Heart left ventricle (tissue), 16 donors: Measurements from ENCODE around the gene MET. TPM values are rescaled to one million over a fixed set of nuclear protein-coding genes. Genes with fewer than 3 reads are reported as not detected.
"Not testable (repeated sequence)": the region's sequence is repeated elsewhere in the genome, so short reads cannot be mapped to it uniquely, and the experiment has no call there.

Source experiments
- ATAC-seq, 4 donors: fragments of 200-7000 bp; cut with Tn5 transposase; one replicate each; pipeline ENCODE4 v1.9.1; 2020 to 2022; ENCODE audit warnings: moderate library complexity in 4 of 4, mild to moderate bottlenecking in 3 of 4, moderate number of reproducible peaks in 1 of 4
- DNase-seq, 5 donors: peaks; one replicate each; pipeline ENCODE4 v3.0.0-alpha.2; 2020
- H3K27ac ChIP-seq, 12 donors: fragments of 200-600 bp; sonication (generic) in 4 of 12; one replicate each; pipeline versions ENCODE4 v1.5.0 to v1.8.0; 2016 to 2022; ENCODE audit warnings: mild to moderate bottlenecking in 2 of 12
- H3K27me3 ChIP-seq, 9 donors: fragments of 200-600 bp; sonication (generic) in 2 of 9; one replicate each; pipeline versions ENCODE4 v1.5.1 to v1.8.0; 2016 to 2022; ENCODE audit warnings: mild to moderate bottlenecking in 3 of 9
- H3K36me3 ChIP-seq, 9 donors: fragments of 200-600 bp; sonication (generic) in 2 of 9; one replicate each; pipeline versions ENCODE4 v1.5.0 to v1.8.0; 2018 to 2022; ENCODE audit warnings: mild to moderate bottlenecking in 2 of 9
- H3K4me1 ChIP-seq, 12 donors: fragments of 200-600 bp; sonication (generic) in 4 of 12; one replicate each; pipeline versions ENCODE4 v1.5.0 to v1.8.0; 2016 to 2022; ENCODE audit warnings: mild to moderate bottlenecking in 3 of 12
- H3K4me3 ChIP-seq, 12 donors: fragments of 200-600 bp; sonication (generic) in 4 of 12; one replicate each; pipeline versions ENCODE4 v1.5.0 to v1.8.0; 2017 to 2022; ENCODE audit warnings: mild to moderate bottlenecking in 9 of 12, moderate library complexity in 4 of 12
- H3K9me3 ChIP-seq, 12 donors: fragments of 200-600 bp; sonication (generic) in 4 of 12; one replicate each; pipeline versions ENCODE4 v1.5.0 to v1.8.0; 2016 to 2022; ENCODE audit warnings: mild to moderate bottlenecking in 1 of 12
- CTCF ChIP-seq, 12 donors: fragments of 200-600 bp; sonication (generic) in 4 of 12; IDR thresholded peaks; one replicate each; pipeline versions ENCODE4 v1.5.0 to v1.8.0; 2018 to 2022; ENCODE audit warnings: antibody characterized with exemption in 12 of 12, mild to moderate bottlenecking in 5 of 12
- POLR2A ChIP-seq, 2 donors: fragments of 450-650 bp; IDR thresholded peaks; one replicate each; pipeline ENCODE4 v1.6.1; 2017; ENCODE audit warnings: antibody characterized with exemption in 2 of 2, mild to moderate bottlenecking in 2 of 2, moderate library complexity in 2 of 2
- WGBS, 4 donors: extraction: QIAGEN DNeasy Blood & Tissue Kit in 2 of 4; methylation state at CpG; one replicate each; pipeline versions ENCODE4 v1.1.5 to v1.1.7; 2013 to 2018; 5-methylcytosine and 5-hydroxymethylcytosine counted together
- intact Hi-C, 10 donors: fragments of 100-400 bp; cut with DNase I; formaldehyde crosslinking; loops; one replicate each; pipeline versions ENCODE4 v1.11.1 to v1.14.2; 2022
- polyA plus RNA-seq, 2 donors: library from polyadenylated mRNA; stranded (reverse); fragments of 200-250 nt; gene quantifications; one replicate each; pipeline ENCODE4 v1.2.3, GENCODE V29; 2013
- total RNA-seq, 9 donors: library from RNA; depleted of rRNA in 2 of 9; stranded (reverse); fragments of >200 nt in 2 of 9; fragmentation: NEBNext Ultra II Directional in 3 of 9; extraction: Animal tissue kit (Norgen Biotek cat#: 25700) in 3 of 9; gene quantifications; one replicate each; pipeline versions ENCODE4 v1.1.0 to v1.2.4, GENCODE V29; 2016 to 2023
- donor health status: ischemic (EF 13 %, LVEDD 7.1; RV severe dilation, severe dysfunction).
- donor health status: healthy with polysubstance abuse.
- donor health status: DM: no; HTN: yes; CAD: no.
- donor health status: DM: no; HTN: no; CAD: no.
- donor health status: ischemic (EF 25% LVEDD 6.9; RV normal size, moderate dysfunction).
- donor health status: ischemic (EF 25% LVEDD 5.7; RV mildly dilated, moderate dysfunction).
- donor health status: healthy.
- donor health status: DM: yes; HTN: yes; CAD: no.
- donor health status: ischemic (EF 35%, LVEDD 5.7; RV mildly dilated, moderate dysfunction).
- donor health status: nonischemic (EF 11% LVEDD 7.7; RV severe dilation, severe dysfunction).
- donor health status: DM: yes; HTN: yes; CAD: no.
- donor health status: PGD.
- donor health status: ischemic (EF 29% LVEDD 5.4; RV normal size, mild dysfunction).
- donor health status: nonischemic (EF 23%, LVEDD 6.1; RV moderate dilation, normal function).

MET gene
- total and polyA plus RNA-seq, 11 donors, result 2.4 to 29.7 (median 14.3) TPM

GRCh38 chr7:116752305-116753074, 80.5 kb downstream of the MET start:
- peak overlapping the region in 10 of 12 donors; percentile 22 to 76 (median 50) for H3K27ac ChIP-seq
- peak in 2 of 4 donors; percentile 49 to 62 for ATAC-seq
- 62 to 78% (median 71%) methylated on average over 9 of the region's 9 CpGs for WGBS, 4 donors

GRCh38 chr7:116753130-116753529, 81.1 kb downstream of the MET start:
- Histone ChIP-seq H3K4me3 (no peak overlapping the region), H3K27ac (peak overlapping the region in 8 of 12 donors; percentile 22 to 76 (median 54)), H3K9me3 (peaks cover 0 to 20% (median 0%) of the 10 kb centered on the region in 12 donors), H3K36me3 (peaks cover 0 to 9% (median 0%) of the 10 kb centered on the region in 9 donors), H3K4me1 (peaks cover 0 to 4% (median 0%) of the 10 kb centered on the region in 12 donors), H3K27me3 (no peaks in the 10 kb centered on the region)
- DNase-seq (no peak), ATAC-seq (peak in 1 of 4 donors; percentile 32)
- intact Hi-C loops, result no loop called here
- WGBS, 4 donors, result 73 to 78% (median 75%) methylated on average over 2 of the region's 2 CpGs
- TF ChIP-seq CTCF (IDR thresholded peaks at IDR 0.05), result no peak

More at GRCh38 chr7:116752305-116753074, 80.5 kb downstream of the MET start:
- H3K36me3 ChIP-seq, result peaks cover 0 to 6% (median 0%) of the 10 kb centered on the region in 9 donors
- intact Hi-C loops, result no loop called here
- TF ChIP-seq CTCF (IDR thresholded peaks at IDR 0.05) (no peak), POLR2A (IDR thresholded peaks at IDR 0.05) (no peak)
- peaks cover 0 to 25% (median 0%) of the 10 kb centered on the region in 12 donors for H3K9me3 ChIP-seq
- no peak overlapping the region for H3K4me3 ChIP-seq
- peak in 1 of 5 donors; percentile 34 for DNase-seq
- peaks cover 0 to 4% (median 0%) of the 10 kb centered on the region in 12 donors for H3K4me1 ChIP-seq
- H3K27me3 ChIP-seq, result no peaks in the 10 kb centered on the region

GRCh38 chr7:116754186-116754585, 82.2 kb downstream of the MET start:
- no peak for DNase-seq
- intact Hi-C loops, result no loop called here
- no peak for ATAC-seq
- TF ChIP-seq POLR2A (IDR thresholded peaks at IDR 0.05) (no peak), CTCF (IDR thresholded peaks at IDR 0.05) (no peak)
- WGBS, 4 donors, result 91 to 95% (median 94%) methylated on average over 4 of the region's 4 CpGs
- Histone ChIP-seq H3K4me3 (no peak overlapping the region), H3K4me1 (peaks cover 0 to 4% (median 0%) of the 10 kb centered on the region in 12 donors), H3K36me3 (peaks cover 0 to 10% (median 0%) of the 10 kb centered on the region in 9 donors), H3K27me3 (no peaks in the 10 kb centered on the region), H3K27ac (no peak overlapping the region), H3K9me3 (peaks cover 0 to 12% (median 0%) of the 10 kb centered on the region in 12 donors)

GRCh38 chr7:116757283-116757682, 85.3 kb downstream of the MET start:
- Histone ChIP-seq H3K27me3 (no peaks in the 10 kb centered on the region), H3K27ac (no peak overlapping the region), H3K9me3 (no peaks in the 10 kb centered on the region), H3K4me1 (peaks cover 0 to 4% (median 0%) of the 10 kb centered on the region in 12 donors), H3K36me3 (peaks cover 0 to 14% (median 0%) of the 10 kb centered on the region in 9 donors), H3K4me3 (no peak overlapping the region)
- ATAC-seq (no peak), DNase-seq (no peak)
- TF ChIP-seq POLR2A (IDR thresholded peaks at IDR 0.05) (no peak), CTCF (IDR thresholded peaks at IDR 0.05) (no peak)
- intact Hi-C loops, result no loop called here
- 94 to 98% (median 95%) methylated on average over 4 of the region's 4 CpGs for WGBS, 4 donors

- H3K27me3 ChIP-seq, H3K9me3 ChIP-seq, H3K4me1 ChIP-seq, H3K4me3 ChIP-seq, DNase-seq, intact Hi-C loops, H3K27ac ChIP-seq, ATAC-seq: not testable (repeated sequence)
- H3K36me3 ChIP-seq, result peaks cover 0 to 19% (median 0%) of the 10 kb centered on the region in 9 donors
- 82 to 88% (median 85%) methylated on average over 5 of the region's 5 CpGs for WGBS, 4 donors
Observed at GRCh38 chr7:116759642-116760041, 87.6 kb downstream of the MET start.
